Fibroblast of pulmonary artery (primary cell): ENCODE measurements around the gene CGNL1.
A peak's percentile ranks its signal among the peaks of the same experiment; 100 is the strongest.

ENCODE experiments used
- DNase-seq: peaks from one replicate; pipeline ENCODE4 v3.0.0-alpha.2; 2010; ENCODE audit warnings: low read depth
- H3K4me3 ChIP-seq: replicated peaks from 2 replicates; pipeline ENCODE4 v1.5.1; 2011; ENCODE audit warnings: low read depth, mild to moderate bottlenecking, control low read depth, low read length, moderate library complexity
- CTCF ChIP-seq: IDR thresholded peaks from 2 replicates; pipeline ENCODE4 v1.5.1; 2011; ENCODE audit warnings: mild to moderate bottlenecking, control low read depth, low read length, inconsistent platforms; ENCODE audit errors: missing control alignments

Gene CGNL1

GRCh38 chr15:57519806-57520205 lies 143.5 kb downstream of the CGNL1 start:
- no peak for DNase-seq
- no peak overlapping the region for H3K4me3 ChIP-seq
- TF ChIP-seq CTCF, result no peak

- TF ChIP-seq CTCF, result no peak
- no peak for DNase-seq
- no peak overlapping the region for H3K4me3 ChIP-seq
Measured at GRCh38 chr15:57521503-57521902, 145.2 kb downstream of the CGNL1 start.

GRCh38 chr15:57522148-57522547 lies 145.8 kb downstream of the CGNL1 start:
- DNase-seq, result no peak
- no peak overlapping the region for H3K4me3 ChIP-seq
- no peak for TF ChIP-seq CTCF

- no peak for TF ChIP-seq CTCF
- no peak for DNase-seq
- no peak overlapping the region for H3K4me3 ChIP-seq
Measured at GRCh38 chr15:57525581-57525980, 149.3 kb downstream of the CGNL1 start.

- H3K4me3 ChIP-seq, result no peak overlapping the region
- TF ChIP-seq CTCF, result no peak
- no peak for DNase-seq
Measured at GRCh38 chr15:57526076-57526475, 149.8 kb downstream of the CGNL1 start.

GRCh38 chr15:57526615-57527014 lies 150.3 kb downstream of the CGNL1 start:
- DNase-seq, result no peak
- H3K4me3 ChIP-seq, result no peak overlapping the region
- TF ChIP-seq CTCF, result no peak

- no peak overlapping the region for H3K4me3 ChIP-seq
- peak; percentile 58 for TF ChIP-seq CTCF
- DNase-seq, result peak; percentile 92
Measured at GRCh38 chr15:57527382-57528091, 151.2 kb downstream of the CGNL1 start.
